GM19328 (cell line): ENCODE data around the gene PITPNM3.

Experiments used
- ATAC-seq: cut with Tn5 transposase; IDR thresholded peaks from one replicate; pipeline ENCODE4 v1.9.1; 2021; ENCODE audit warnings: mild to moderate bottlenecking, moderate library complexity; ENCODE audit not compliant: unreplicated experiment

Gene PITPNM3

DNA sequence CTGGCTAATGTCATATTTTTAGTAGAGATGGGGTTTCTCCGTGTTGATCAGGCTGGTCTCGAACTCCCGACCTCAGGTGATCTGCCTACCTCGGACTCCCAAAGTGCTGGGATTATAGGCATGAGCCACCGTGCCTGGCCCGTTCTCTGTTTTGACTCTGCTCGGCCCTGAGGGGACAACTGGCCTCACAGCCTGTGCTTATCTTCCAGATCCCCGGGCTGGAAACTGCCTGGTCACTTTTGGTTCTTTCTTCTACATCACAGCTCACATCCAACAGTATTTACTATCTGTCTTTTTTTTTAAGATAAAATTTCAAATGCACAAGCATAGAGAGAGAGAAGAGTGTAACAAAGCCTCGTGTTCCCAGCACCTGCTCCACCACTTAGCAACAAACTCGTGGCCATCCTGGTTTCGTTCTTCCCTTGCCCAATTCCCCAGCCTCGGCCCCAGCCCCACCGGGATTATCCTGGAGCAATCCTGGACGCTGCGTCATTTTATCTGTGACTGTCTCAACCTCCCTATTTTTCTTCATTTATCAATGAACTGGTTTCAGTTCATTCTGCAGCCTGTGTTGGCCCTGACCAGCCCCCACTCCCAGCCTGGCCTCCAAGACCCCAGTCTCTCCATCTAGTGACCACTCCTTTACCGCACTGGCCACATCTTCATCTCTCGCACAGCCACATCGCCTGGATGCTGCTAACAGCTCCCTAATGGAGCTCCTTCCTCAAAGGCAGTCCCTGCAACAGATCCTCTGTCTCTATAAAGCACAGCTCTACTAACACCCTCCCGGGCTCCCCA is 91.0 kb downstream of the PITPNM3 start:
- no peak for ATAC-seq

DNA sequence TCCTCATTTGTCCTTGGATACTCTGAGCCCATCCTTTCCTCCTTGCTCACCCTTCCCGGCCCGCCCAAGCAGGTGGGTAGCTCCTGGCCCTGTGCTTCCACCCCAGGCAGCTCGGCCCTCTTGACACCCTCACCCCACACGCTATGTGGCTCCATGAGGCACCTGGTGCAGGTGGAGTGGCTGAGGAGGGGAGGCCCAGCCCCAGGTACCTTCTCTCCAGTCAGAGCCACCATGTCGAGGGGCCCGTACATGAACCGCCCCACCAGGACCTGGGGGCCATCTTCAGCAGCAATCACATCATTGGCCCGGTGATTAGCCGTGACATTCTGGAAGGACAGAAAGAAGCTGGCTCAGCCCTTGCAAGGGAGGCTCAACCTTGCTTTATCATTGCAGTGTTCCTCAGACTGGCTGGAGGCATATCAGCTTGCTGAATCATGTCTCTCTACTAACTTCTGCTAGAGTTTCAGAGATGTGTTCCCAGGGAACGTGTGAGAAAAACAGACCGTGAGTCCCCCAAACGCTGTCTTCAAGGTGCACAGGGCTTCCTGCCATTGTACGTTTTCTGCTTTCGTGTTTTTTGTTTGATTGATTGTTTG is 91.8 kb downstream of the PITPNM3 start:
- ATAC-seq, result no peak

DNA sequence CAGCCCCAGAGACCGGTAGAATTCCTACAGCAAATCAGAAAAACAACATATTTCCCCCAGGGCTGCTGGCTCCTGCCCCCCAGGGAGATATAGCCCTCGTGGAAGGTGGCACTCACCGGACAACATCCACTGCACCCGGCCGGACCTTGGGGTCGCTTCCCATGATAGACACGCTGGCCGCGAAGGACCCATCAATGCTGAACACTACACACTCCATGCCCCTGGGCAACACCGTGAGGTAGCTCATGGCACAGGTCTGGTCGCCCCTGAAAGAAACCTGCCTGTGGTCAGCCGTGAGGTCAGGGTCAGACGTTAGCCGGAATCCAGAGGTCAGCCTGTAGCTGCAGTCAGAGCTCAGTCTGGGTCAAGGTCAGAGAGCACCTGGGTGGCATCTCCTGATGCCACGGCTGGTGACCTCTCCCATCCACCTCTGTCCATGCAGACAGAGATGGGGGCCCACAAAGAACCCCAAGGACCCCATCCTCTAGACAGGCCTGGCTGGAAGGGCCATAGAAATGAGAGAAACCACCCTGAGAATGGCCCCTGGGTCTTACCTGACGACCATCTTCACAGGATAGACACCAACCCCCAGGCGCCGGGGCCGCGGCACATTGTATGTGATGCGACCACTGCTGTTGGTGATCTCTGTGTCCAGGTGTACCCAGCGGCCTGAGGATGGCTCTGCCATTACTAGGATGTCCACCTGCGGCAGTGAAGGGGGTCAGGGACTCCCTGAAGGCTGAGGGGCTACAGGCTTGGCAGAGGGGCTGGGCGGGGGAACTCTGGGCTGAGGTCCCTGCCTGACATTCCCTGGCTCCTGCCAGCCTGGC is 92.5 kb downstream of the PITPNM3 start:
- ATAC-seq, result no peak

DNA sequence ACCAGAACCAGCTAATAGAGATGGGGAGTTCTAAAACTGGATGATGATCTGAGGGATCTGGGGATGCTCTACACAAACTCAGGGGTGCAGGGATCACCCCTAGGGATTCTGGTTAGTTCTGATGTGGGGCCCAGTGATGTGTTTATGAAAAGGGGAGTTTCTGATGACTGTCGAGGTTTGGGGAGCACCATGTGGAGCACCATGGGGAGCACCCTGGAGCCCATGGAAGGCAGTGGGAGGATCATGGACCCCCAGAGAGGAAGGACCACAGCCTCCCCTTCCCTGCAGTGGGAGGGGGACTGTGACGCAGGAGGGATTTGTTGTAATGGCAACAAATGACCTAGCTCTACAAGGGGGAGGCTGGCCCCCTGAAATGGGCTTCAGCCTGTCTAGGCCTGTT is 93.7 kb downstream of the PITPNM3 start:
- ATAC-seq, result no peak

DNA sequence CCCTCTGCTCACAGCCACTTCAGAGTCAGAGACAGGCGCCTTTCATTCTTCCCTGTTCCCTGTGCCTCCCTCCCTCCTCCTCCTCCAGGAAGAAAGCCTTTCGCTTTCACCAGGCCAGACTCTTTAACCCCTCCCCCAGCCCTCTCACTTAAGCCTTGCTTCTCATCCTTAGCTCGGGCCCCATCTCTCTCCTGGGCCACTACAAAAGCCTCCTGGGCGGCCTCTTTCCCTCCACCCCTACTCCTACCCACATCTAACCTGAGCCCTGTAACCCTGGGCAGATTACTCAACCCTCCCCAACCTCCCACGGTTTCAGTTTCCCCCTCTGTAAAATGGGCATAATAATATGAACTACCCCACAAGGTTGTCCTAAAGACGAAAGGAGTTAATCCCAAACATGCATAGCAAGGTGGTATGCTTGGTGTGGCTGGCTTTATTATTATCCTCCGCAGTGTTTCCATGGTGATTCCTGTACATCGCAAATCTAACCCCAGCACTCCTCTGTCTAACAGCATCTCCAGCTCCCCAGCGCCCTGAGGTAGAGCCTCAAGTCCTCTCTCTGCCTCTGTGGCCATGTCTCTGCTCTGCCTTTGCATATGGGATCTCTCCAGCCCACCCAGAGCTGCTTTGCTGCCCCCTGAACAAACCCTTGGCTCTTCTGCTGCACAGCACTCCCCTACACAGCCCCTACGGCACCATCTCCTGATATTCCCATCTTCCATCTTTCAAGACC is 94.4 kb downstream of the PITPNM3 start:
- no peak for ATAC-seq

DNA sequence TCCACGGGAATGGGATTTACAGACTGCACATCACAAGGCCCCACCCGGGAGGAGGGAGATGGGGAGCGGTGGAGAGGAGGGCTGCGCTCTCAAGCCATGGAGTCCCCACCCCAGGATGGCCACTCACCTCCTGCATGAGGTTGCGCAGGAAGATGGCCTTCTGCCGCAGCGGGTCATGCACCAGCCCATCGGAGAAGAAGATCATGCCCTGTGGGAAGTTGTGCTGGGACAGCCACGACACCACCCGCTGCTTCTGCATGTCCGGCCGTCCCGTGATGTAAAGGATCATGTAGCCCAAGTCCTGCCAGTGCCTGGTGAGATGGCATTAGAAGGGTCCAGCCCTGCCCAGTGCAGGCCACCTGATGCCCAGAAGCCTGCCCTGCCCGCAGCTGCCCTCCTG is 95.1 kb downstream of the PITPNM3 start:
- no peak for ATAC-seq

DNA sequence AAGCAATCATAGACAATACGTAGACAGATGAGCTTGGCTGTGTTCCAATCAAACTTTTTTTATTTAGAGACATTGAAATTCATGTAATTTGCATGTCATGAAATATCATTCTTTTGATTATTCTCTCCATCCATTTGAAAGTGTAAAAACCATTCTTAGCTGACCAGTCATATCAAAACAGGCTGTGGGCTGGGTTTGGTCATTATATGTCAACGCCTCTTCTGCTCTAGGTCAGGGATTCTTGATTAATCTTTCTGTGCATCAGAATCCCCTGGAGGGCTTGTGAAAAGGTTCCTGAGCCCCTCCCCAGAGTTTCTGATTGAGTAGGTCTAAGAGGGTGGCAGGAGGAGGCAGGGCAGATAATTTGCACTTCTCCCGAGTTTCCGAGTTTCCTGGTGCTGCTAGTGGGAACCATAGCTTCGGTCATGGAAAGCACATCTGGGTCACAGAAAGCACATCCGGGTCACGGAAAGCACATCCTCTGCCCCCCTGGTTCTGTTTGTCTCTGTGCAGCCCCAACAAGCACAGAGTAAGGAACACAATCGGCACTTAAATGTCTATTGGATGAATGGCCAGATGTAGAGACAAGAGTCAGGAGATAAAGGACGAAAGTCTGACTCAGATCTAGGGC is 95.7 kb downstream of the PITPNM3 start:
- ATAC-seq, result no peak

DNA sequence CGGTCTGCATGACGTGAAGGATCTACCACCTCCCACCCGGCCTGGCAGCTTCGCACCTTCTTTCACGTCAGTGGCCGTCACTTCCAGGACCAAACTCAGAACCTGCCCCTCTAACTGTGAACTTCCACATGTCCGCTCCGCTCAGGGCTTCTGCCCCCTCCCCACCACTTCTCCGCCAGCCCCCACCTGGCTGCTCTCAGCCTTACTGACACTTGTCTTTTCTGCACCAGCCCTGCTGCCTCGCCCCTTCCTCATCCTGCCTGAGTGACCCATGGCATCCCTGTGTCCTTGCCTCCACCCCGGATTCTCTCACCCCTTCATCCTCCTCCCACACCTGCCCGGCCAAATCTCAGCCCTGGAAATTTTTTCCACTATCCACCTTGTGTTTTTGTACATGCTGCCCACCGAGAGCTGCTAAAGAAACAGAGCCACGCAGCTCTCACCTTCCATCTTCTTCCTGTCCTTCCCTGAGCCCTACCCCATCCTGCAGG is 97.8 kb downstream of the PITPNM3 start:
- no peak for ATAC-seq

DNA sequence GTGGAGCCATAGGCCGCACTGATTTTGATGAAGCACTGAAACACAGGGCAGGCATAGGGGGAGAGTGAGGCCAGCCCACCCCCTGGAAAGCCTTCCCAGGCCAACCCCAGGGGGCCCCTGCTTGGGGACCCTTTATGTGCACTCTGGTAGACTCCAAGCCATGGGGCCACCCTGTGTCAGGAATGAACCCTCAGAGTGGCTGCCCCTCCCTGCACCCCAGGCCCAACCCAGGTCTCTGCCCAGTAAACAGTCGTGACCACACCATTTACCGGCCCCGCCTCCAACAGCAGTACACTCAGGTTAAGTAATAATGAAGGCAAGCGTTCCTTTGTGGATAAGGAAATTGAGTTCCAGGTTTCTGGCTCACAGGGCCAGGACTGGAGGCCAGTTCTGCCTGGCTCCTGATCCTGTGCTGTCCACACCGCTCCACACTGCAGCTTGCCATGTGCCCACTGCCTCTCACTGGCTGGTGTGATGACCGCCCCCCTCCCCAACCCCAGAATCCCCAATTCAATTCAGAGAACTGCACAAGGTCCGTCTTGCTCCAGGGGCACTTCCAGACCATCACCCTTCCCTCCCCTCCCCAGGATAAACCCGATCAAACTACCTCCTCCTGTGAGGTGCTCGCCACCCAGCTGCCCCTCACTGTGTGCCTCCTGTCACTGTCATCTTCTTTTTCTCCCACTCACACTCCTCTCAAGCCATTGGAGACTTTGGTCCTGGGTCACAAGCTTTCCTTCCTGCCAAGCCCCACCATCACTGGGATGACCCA is 98.5 kb downstream of the PITPNM3 start:
- no peak for ATAC-seq

DNA sequence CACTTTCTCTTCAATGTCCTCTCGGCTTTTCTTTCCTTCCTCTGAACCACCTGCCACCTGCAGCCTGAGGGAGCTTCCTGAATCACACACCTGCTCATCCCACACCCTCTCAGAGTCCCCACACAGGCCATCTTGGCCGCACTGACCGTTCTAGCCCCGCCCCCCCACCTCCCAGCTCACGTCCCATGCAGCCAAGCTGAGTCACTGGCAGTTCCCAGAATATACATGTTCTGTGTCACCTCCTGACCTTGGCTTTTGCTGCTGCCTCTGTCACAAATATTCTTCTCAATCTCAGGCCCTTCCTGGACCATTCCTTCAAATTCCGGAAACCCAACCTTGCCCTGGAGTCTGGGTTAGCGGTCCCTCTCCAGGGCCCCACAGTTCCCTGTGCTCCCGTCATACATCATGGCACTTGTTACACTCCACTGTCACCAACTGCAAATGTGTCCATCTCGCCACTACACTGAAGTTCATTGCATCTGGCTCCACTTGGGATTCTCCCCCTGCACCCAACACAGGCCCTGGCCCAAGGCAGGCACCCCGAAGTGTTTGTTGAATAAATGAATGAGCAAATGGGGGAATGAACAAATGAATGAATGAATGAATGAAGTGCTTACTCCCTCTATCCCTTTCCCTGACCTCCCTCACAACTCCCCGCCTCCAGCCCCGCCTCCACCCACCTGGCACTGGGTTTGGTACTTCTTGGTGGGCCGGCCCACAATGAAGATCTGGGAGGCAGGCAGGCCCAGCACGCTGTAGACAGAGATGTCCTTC is 99.3 kb downstream of the PITPNM3 start:
- no peak for ATAC-seq

DNA sequence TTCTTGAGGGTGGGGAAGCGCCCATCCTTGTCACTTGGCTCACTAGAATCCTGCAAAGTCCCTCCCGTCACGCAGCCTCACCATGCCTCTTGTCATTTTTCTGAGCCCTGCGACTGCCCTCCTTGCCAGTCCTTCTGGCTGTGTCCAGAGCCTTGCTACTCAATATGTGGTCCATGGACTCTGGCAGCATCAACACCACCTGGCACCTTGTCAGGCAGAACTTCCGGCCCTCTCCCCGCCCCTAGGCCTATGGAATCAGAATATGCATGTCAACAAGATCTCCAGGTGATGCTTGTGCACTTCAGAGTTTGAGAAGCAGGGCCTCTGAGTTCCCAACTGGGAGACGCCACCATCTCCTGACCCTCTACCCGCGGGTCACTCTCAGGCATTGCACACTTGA is 100.0 kb downstream of the PITPNM3 start:
- no peak for ATAC-seq

DNA sequence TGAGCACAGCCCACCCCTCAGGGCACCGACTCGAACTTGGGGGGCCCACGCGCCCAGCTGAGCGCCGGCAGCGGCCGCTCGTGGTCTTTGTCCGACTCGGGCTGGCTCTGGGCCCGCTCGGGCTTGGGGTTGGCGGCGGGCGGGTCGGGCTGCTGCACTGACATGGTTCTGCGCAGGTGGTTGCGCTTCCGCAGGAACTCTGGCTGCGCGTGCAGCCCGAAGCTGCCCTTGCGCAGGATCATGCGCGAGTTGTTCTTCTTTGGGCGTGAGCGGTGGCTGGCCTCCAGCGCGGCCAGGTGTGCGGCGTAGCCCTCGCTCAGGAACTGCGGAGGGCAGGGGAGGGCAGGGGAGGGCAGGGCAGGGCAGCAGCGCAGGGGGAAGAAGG is 101.0 kb downstream of the PITPNM3 start:
- no peak for ATAC-seq

DNA sequence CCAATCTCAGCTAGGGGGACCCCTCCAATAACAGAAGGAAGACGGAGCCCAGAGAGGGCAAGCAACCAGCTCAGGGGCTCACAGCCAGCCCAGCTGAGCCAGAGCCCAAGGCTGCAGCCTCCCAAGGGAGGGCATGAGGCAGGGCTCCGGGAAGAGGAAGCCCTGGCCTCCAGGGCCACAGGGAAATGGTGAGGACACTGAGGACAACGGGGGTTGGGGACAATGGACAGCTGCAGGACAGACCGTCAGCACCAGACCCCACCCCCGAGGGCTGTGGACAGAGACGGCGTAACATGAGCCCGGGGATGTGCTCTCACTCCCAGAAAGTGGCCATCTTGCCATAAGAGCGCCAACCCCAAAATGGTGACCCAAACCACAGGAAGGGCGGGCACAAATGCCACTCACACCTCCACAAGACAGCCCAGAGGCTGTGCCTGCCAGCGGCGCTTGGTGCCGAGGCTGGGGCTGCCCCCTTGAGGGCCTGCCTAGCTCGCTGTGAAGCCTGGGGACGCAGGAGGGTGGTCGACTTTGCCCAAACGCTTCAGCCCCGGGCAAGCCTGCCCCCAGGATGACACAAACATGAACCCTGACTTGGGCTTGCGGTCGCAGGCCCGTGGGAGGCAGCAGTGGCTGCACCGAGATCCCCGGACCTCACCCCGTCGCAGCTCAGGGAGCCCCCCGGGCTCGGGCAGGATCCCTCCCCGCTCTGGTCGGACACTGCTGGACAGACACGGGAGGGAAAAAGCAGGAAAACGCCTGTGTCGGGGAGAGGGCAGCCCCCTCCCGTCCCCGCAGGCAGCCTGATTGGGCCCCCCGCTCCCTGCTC is 101.6 kb downstream of the PITPNM3 start:
- no peak for ATAC-seq

DNA sequence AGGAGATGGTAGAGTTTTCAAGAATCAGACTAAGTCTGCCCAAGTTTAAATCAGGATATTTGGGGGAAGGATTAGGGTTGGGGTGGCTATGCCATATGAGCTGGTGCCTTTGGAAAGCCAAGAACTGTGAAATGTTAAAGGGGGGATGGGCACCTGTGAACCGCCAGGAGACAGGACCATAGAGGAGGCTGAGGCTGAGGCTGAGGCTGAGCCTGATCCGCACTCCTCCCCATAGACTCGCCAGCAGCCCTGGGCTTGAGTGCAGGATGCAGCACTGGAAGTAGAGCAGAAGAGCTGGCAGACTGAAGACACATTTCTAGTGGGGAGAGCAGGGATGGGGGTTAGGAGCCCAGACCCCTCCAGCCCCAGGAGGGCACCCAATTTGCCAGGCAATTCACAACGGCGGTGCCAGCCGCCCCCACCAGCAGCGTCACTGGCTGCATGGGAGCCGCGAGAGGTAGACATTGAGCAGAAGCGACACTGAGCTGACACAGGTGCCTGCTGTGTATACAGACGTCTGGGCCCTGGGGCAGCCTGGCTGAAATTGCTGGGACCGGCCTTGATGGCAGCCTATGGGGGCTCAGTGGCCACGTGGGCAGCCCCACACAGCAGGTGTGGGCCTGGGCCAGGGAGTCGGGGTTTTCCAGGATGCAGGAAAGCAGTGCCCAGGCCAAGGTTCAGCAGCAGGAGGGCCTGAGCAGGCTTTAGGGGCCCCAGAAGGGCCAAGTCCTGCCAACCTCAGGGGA is 102.9 kb downstream of the PITPNM3 start:
- ATAC-seq, result no peak

DNA sequence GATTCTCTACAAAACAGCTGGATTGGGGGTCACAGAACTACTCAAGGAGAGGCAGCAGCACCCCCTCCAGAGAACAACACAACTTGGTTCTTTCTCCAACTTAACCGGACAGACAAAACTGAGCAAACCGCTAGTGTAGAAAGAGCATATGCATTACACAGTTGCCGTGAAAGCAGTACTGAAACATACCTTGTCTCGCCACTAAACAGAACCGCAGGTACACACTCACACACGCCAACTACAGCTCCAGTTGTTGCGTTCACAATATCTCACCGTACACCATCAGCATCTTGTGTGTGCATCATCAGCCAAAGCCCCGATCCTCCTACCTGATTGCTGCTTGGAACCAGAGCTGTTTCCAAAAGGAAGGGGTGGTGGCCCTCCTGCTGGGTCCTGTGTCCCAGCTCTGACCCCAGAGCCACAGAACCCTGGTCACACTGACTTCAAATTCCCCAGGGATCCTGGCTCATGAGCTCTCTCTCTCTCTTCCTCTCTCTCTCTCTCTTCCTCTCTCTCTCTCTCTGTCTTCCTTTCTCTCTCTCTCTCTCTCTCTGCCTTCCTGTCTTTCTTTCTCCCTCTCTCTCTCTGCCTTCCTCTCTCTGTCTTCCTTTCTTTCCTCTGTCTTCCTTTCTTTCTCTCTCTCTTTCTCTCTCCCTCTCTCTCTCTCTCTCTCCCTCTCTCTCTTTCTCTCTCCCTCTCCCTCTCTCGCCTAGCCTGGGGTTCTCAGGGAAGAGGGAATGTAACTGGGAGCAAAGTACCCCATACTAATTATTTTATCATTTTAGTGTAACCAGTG is 103.7 kb downstream of the PITPNM3 start:
- ATAC-seq, result no peak

DNA sequence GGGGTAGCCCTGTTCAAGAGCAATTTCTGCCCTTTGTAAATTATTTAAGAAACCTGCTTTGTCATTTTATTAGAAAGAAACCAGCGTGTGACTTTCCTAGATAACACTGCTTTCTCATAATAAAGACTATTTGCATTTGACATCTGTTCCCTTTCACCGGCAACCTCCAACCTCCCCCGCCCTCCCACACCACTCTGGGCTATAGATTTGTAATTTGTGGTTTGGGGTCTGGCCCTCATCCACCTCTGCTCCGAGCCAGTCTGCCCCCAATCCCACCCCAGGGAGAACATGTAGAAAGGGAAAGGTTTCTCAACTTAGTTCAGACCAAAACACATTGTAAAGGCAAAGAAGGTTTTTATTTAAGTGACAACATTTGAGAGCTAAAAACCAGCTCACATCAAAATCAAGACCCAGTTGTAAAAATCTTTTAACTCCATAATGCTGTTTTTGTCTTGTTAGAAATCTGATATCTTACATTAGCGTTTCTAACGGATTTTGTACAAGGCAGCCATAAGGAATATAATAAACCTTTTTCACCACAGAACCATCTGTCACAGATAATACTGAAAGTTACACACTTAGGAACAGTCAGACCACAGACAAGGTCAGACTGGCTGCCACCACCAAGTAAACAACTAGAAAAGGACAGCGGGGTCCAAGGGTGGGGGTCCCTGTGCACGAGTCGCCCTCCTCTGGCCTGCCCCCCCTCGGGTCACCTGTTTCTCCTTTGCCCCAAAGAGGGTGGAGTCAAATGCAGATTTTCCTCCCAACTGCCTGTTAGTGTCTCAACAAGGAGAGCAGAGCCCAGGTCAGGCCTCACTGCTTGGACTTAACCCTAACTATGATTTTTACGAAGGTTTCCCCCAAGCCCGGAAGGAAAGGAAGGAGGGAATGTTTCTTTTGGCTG is 105.2 kb downstream of the PITPNM3 start:
- no peak for ATAC-seq
